ENCODE data around the gene FAF1.

DNA sequence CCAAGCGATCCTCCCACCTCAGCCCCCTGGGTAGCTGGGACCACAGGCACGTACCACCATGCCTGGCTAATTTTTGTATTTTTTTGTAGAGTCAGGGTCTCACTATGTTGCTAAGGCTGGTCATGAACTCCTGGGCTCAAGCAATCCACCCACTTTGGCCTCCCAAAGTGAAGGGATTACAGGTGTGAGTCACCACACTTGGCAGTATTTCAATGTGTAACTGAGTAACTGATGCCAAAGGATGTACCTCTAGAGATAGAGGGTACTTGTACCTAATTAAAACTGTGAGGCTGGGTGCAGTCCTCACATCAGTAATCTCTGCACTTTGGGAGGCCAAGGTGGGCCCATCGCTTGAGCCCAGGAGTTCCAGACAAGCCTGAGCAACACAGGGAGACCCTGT lies 278.1 kb downstream of the FAF1 start:
- TF ChIP-seq, protein P1, sequence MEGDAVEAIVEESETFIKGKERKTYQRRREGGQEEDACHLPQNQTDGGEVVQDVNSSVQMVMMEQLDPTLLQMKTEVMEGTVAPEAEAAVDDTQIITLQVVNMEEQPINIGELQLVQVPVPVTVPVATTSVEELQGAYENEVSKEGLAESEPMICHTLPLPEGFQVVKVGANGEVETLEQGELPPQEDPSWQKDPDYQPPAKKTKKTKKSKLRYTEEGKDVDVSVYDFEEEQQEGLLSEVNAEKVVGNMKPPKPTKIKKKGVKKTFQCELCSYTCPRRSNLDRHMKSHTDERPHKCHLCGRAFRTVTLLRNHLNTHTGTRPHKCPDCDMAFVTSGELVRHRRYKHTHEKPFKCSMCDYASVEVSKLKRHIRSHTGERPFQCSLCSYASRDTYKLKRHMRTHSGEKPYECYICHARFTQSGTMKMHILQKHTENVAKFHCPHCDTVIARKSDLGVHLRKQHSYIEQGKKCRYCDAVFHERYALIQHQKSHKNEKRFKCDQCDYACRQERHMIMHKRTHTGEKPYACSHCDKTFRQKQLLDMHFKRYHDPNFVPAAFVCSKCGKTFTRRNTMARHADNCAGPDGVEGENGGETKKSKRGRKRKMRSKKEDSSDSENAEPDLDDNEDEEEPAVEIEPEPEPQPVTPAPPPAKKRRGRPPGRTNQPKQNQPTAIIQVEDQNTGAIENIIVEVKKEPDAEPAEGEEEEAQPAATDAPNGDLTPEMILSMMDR (IDR thresholded peaks at IDR 0.05; ENCODE audit: insufficient read depth, low read length, poor library complexity, severe bottlenecking), result no peak
- no peak for TF ChIP-seq EZH2phosphoT487 (conservative IDR thresholded peaks at IDR 0.05; ENCODE audit: low read length)
